ENCODE data around the gene CHRDL2.
"Not testable (repeated sequence)": the region's sequence is repeated elsewhere in the genome, so short reads cannot be mapped to it uniquely, and the experiment has no call there.

The CHRDL2 gene

GRCh38 chr11:74662487-74663103 is 68.6 kb downstream of the CHRDL2 start:
- DNase-seq: no peak

GRCh38 chr11:74659124-74659523 is 72.1 kb downstream of the CHRDL2 start:
- DNase-seq: not testable (repeated sequence)

- DNase-seq: no peak
Measured at GRCh38 chr11:74654976-74655375, 76.2 kb downstream of the CHRDL2 start.

- no peak for DNase-seq
Measured at GRCh38 chr11:74650498-74650897, 80.7 kb downstream of the CHRDL2 start.

GRCh38 chr11:74648894-74649293 is 82.3 kb downstream of the CHRDL2 start:
- DNase-seq: no peak

- no peak for DNase-seq
Measured at GRCh38 chr11:74647831-74648230, 83.4 kb downstream of the CHRDL2 start.

- no peak for DNase-seq
Measured at GRCh38 chr11:74647404-74647803, 83.8 kb downstream of the CHRDL2 start.

- DNase-seq: no peak
Measured at GRCh38 chr11:74646954-74647353, 84.3 kb downstream of the CHRDL2 start.
